Ovary (tissue), 3 donors: ENCODE data around the gene CCNQ.

Experiments
- CTCF ChIP-seq, 3 donors: fragments of 450-650 bp in 2 of 3; fragments of 200-600 bp in 1 of 3; IDR thresholded peaks; one replicate each; pipeline versions ENCODE4 v1.5.1 to v1.8.0; 2016 to 2022; ENCODE audit warnings: antibody characterized with exemption in 3 of 3, mild to moderate bottlenecking in 1 of 3
- EP300 ChIP-seq: sonication (generic); formaldehyde crosslinking; IDR thresholded peaks from one replicate; pipeline ENCODE4 v1.6.1; 2017; ENCODE audit warnings: antibody characterized with exemption
- POLR2A ChIP-seq: fragments of 450-650 bp; IDR thresholded peaks from one replicate; pipeline ENCODE4 v1.6.1; 2017; ENCODE audit warnings: antibody characterized with exemption, mild to moderate bottlenecking, moderate library complexity
- donor health status: DM: no; HTN: no; CAD: no.

GRCh38 chrX:153565996-153566580, 32.9 kb downstream of the CCNQ start:
- TF ChIP-seq CTCF (IDR thresholded peaks at IDR 0.05) (no peak), POLR2A (no peak), EP300 (no peak)
